Activated T-helper 2 cell treated with anti-CD3 and anti-CD28 coated beads, Interferon-gamma antibody, Interleukin-2, Interleukin-4, amounts not matched to agents 10 μg/mL and 5 μg/mL and 100 μg/mL, durations not matched to agents 14 hours and 24 hours and 36 hours (primary cell): ENCODE results near the gene YIF1B. TPM values are rescaled to one million over a fixed set of nuclear protein-coding genes. Genes with fewer than 3 reads are reported as not detected.

Experiments used
- DNase-seq: peaks from one replicate; pipeline ENCODE4 v3.0.0; 2021; ENCODE audit warnings: low spot score
- H3K27ac Mint-ChIP-seq: one replicate; pipeline ENCODE4 v1.8.0; 2021; ENCODE audit warnings: mixed read lengths
- H3K27me3 Mint-ChIP-seq: one replicate; pipeline ENCODE4 v1.8.0; 2021; ENCODE audit warnings: low read depth, mixed read lengths
- H3K36me3 Mint-ChIP-seq: one replicate; pipeline ENCODE4 v1.8.0; 2021; ENCODE audit warnings: low read depth, mixed read lengths
- H3K4me1 Mint-ChIP-seq: one replicate; pipeline ENCODE4 v1.8.0; 2021; ENCODE audit warnings: low read depth, mixed read lengths
- H3K4me3 Mint-ChIP-seq: one replicate; pipeline ENCODE4 v1.8.0; 2021; ENCODE audit warnings: low read depth, mild to moderate bottlenecking, moderate library complexity, mixed read lengths
- H3K9me3 Mint-ChIP-seq: one replicate; pipeline ENCODE4 v1.8.0; 2021; ENCODE audit warnings: mixed read lengths
- intact Hi-C: fragments of 100-400 bp; cut with micrococcal nuclease; formaldehyde crosslinking; loops from one replicate; pipeline ENCODE4 v1.15.1; 2023
- total RNA-seq: library from RNA; stranded (reverse); gene quantifications from 2 replicates; pipeline ENCODE4 v1.2.3, GENCODE V29; 2022

Gene YIF1B
- total RNA-seq, 1 donor from 2014 or later, result 106 TPM

GRCh38 chr19:38289955-38290354 lies 25.8 kb downstream of the YIF1B start:
- Mint-ChIP-seq H3K4me1 (no peaks in the 10 kb centered on the region), H3K27ac (no peak overlapping the region), H3K9me3 (no peaks in the 10 kb centered on the region), H3K4me3 (no peak overlapping the region), H3K27me3 (no peaks in the 10 kb centered on the region), H3K36me3 (peaks cover 35% of the 10 kb centered on the region)
- DNase-seq, result no peak
- intact Hi-C loops, result no loop called here

GRCh38 chr19:38288123-38288855 lies 27.5 kb downstream of the YIF1B start:
- no peak overlapping the region for H3K27ac Mint-ChIP-seq

DNA sequence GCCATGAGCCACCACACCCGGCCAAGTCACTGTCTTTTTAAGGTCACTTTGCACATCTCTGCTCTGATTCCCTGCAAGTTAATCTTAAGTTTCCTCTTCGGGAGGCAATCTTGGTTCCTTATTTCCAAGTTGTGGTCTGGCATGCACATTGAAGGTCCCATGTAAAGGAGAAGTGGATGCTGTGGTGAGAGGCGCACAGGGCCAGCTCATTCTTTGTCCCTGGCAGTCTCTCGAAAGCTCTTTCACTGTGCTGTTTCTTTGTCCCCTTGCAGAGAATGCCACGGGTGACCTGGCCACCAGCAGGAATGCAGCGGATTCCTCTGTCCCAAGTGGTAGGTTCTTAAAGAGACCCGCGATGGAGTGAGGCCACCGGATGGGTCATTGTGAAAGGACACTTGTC lies 28.1 kb downstream of the YIF1B start:
- Mint-ChIP-seq H3K9me3 (no peaks in the 10 kb centered on the region), H3K4me1 (peaks cover 6% of the 10 kb centered on the region), H3K27ac (no peak overlapping the region), H3K4me3 (no peak overlapping the region), H3K27me3 (no peaks in the 10 kb centered on the region), H3K36me3 (peaks cover 43% of the 10 kb centered on the region)
- intact Hi-C loops, result no loop called here
- no peak for DNase-seq

More at GRCh38 chr19:38288123-38288855, 27.5 kb downstream of the YIF1B start:
- Mint-ChIP-seq H3K36me3 (peaks cover 42% of the 10 kb centered on the region), H3K9me3 (no peaks in the 10 kb centered on the region), H3K4me3 (no peak overlapping the region), H3K4me1 (peaks cover 2% of the 10 kb centered on the region), H3K27me3 (no peaks in the 10 kb centered on the region)
- intact Hi-C loops, result no loop called here
- no peak for DNase-seq

DNA sequence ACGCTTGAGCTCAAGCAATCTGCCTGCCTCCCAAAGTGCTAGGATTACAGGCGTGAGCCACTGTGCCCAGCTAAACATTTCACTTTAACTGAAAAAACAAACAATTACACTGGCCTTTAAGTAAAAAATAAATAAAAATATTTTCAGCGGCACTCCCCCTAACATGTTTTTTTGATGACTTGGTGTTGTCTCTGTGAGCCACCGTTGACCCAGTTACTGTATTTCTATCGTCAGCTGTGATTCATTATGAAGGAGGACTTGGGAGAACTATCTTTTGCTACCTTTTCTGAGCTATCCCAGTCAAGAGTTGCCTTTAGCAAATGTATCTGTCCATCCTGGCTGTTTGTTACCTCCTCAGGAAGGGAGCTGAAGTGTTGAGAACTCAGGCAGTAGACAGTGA lies 30.2 kb downstream of the YIF1B start:
- H3K27ac Mint-ChIP-seq, result no peak overlapping the region
- no peak for DNase-seq
- H3K9me3 Mint-ChIP-seq, result no peaks in the 10 kb centered on the region
- peaks cover 28% of the 10 kb centered on the region for H3K36me3 Mint-ChIP-seq
- H3K4me1 Mint-ChIP-seq, result peaks cover 19% of the 10 kb centered on the region
- H3K27me3 Mint-ChIP-seq, result no peaks in the 10 kb centered on the region
- H3K4me3 Mint-ChIP-seq, result no peak overlapping the region
- intact Hi-C loops, result no loop called here

- H3K27ac Mint-ChIP-seq, result peak overlapping the region; percentile 77
- intact Hi-C loops, result no loop called here
- H3K36me3 Mint-ChIP-seq, result peaks cover 31% of the 10 kb centered on the region
- no peaks in the 10 kb centered on the region for H3K27me3 Mint-ChIP-seq
- no peak overlapping the region for H3K4me3 Mint-ChIP-seq
- no peaks in the 10 kb centered on the region for H3K9me3 Mint-ChIP-seq
- H3K4me1 Mint-ChIP-seq, result peaks cover 26% of the 10 kb centered on the region
- DNase-seq, result no peak
Measured at GRCh38 chr19:38284422-38284821, 31.3 kb downstream of the YIF1B start.

GRCh38 chr19:38283271-38283670 lies 32.5 kb downstream of the YIF1B start:
- Mint-ChIP-seq H3K9me3 (no peaks in the 10 kb centered on the region), H3K4me1 (peaks cover 26% of the 10 kb centered on the region), H3K27me3 (no peaks in the 10 kb centered on the region), H3K27ac (peak overlapping the region; percentile 82), H3K36me3 (peaks cover 26% of the 10 kb centered on the region), H3K4me3 (no peak overlapping the region)
- DNase-seq, result no peak
- intact Hi-C loops, result no loop called here

GRCh38 chr19:38281811-38282566 lies 33.8 kb downstream of the YIF1B start:
- Mint-ChIP-seq H3K4me3 (peak overlapping the region; percentile 4), H3K36me3 (peaks cover 24% of the 10 kb centered on the region), H3K4me1 (peaks cover 26% of the 10 kb centered on the region), H3K9me3 (no peaks in the 10 kb centered on the region), H3K27me3 (no peaks in the 10 kb centered on the region), H3K27ac (peak overlapping the region; percentile 82)
- DNase-seq, result no peak
- intact Hi-C loops, result loop anchor here (2.0 kb wide), 1 partner anchor 17 kb away; the partner anchor contains the start of gene SPINT2

- Mint-ChIP-seq H3K4me3 (no peak overlapping the region), H3K36me3 (peaks cover 13% of the 10 kb centered on the region), H3K9me3 (no peaks in the 10 kb centered on the region), H3K27me3 (no peaks in the 10 kb centered on the region), H3K4me1 (peaks cover 26% of the 10 kb centered on the region), H3K27ac (peak overlapping the region; percentile 58)
- intact Hi-C loops, result loop anchor here (2.0 kb wide), 1 partner anchor 15 kb away; the partner anchor contains the start of gene SPINT2
- no peak for DNase-seq
Measured at GRCh38 chr19:38280030-38280921, 35.5 kb downstream of the YIF1B start.

- peaks cover 24% of the 10 kb centered on the region for H3K4me1 Mint-ChIP-seq
- H3K9me3 Mint-ChIP-seq, result no peaks in the 10 kb centered on the region
- intact Hi-C loops, result no loop called here
Measured at GRCh38 chr19:38278751-38279150, 37.0 kb downstream of the YIF1B start.

DNA sequence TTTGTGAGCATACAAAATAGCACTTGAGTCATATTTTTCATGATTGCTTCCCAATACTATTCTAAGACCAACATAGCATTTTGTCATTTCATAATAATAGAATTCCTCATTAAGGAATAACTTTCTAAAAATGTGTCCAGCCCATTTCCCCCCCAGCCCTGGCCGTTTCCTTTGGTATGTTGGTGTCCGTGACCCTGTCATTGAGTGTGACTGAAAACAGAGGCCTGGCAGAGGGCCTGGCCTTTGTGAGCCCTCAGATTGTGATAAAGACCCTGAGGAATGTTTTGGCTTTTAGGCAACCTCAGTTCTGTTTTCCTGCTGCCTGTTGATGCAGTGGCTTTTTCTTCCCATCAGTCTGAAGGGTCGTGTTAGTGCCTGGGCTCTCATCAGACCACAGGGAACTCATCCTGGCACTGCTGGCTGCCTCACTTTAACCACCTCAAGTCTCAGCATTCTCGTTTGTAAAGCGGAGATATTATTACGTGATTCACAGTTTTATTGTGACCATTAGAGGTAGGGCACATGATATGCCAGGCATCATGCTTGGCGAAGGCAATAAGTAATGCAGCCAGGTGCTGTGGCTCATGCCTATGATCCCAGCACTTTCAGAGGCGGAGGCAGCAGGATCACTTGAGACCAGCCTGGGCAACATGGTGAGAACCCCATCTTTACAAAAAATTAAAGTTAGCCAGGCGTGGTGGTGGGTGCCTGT lies 37.6 kb downstream of the YIF1B start:
- Mint-ChIP-seq H3K9me3 (no peaks in the 10 kb centered on the region), H3K4me3 (no peak overlapping the region), H3K27ac (peak overlapping the region; percentile 46), H3K27me3 (no peaks in the 10 kb centered on the region), H3K36me3 (peaks cover 8% of the 10 kb centered on the region), H3K4me1 (peaks cover 24% of the 10 kb centered on the region)
- intact Hi-C loops, result no loop called here
- DNase-seq, result no peak

More at GRCh38 chr19:38278751-38279150, 37.0 kb downstream of the YIF1B start:
- Mint-ChIP-seq H3K27me3 (no peaks in the 10 kb centered on the region), H3K4me3 (no peak overlapping the region), H3K27ac (no peak overlapping the region), H3K36me3 (peaks cover 12% of the 10 kb centered on the region)
- DNase-seq, result no peak

DNA sequence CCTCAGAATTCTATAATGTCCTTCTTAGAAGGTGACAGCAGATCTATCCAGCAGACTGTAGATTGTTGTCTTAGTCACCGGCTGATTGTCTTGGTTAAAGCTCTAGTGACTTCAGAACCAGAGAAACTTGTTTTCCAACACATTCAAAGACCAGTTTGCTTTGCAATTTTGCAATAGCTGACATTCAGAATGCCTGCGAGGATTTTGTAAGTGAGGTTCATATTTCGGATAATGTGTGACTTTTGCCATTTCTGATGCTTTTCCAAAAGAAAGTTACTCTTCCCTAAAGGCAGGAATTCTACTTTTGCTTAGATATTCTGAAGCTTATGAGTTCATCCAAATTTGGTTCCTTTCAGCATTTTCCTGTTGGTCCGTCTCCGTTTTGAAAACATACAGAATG lies 38.2 kb downstream of the YIF1B start:
- intact Hi-C loops, result no loop called here
- H3K27me3 Mint-ChIP-seq, result no peaks in the 10 kb centered on the region
- peaks cover 19% of the 10 kb centered on the region for H3K4me1 Mint-ChIP-seq
- H3K27ac Mint-ChIP-seq, result no peak overlapping the region
- no peak overlapping the region for H3K4me3 Mint-ChIP-seq
- no peak for DNase-seq
- no peaks in the 10 kb centered on the region for H3K9me3 Mint-ChIP-seq
- H3K36me3 Mint-ChIP-seq, result peaks cover 8% of the 10 kb centered on the region

GRCh38 chr19:38276942-38277517 lies 38.7 kb downstream of the YIF1B start:
- Mint-ChIP-seq H3K36me3 (peaks cover 8% of the 10 kb centered on the region), H3K27me3 (no peaks in the 10 kb centered on the region), H3K27ac (no peak overlapping the region), H3K4me1 (peaks cover 14% of the 10 kb centered on the region), H3K9me3 (no peaks in the 10 kb centered on the region), H3K4me3 (no peak overlapping the region)
- DNase-seq, result no peak
- intact Hi-C loops, result no loop called here
